Subcutaneous abdominal adipose tissue (tissue), 5 donors: Measurements from ENCODE around the gene ZNF692.
"Not testable (repeated sequence)": the region's sequence is repeated elsewhere in the genome, so short reads cannot be mapped to it uniquely, and the experiment has no call there.

ENCODE experiments used
- H3K27ac ChIP-seq: one replicate; pipeline ENCODE4 v1.7.0; 2013; ENCODE audit warnings: low read depth, mild to moderate bottlenecking, inconsistent platforms, low read length, moderate library complexity
- H3K27me3 ChIP-seq, 5 donors: one replicate each; pipeline ENCODE4 v1.7.0; 2013; ENCODE audit warnings: low read length in 5 of 5, inconsistent platforms in 1 of 5; ENCODE audit not compliant: control insufficient read depth in 5 of 5, insufficient read depth in 4 of 5
- H3K36me3 ChIP-seq, 5 donors: one replicate each; pipeline ENCODE4 v1.7.0; 2013; ENCODE audit warnings: low read length in 5 of 5; ENCODE audit not compliant: control insufficient read depth in 5 of 5, insufficient read depth in 5 of 5
- H3K4me1 ChIP-seq, 5 donors: one replicate each; pipeline ENCODE4 v1.7.0; 2013; ENCODE audit warnings: low read length in 5 of 5, mild to moderate bottlenecking in 3 of 5, moderate library complexity in 1 of 5; ENCODE audit not compliant: control insufficient read depth in 5 of 5, insufficient read depth in 5 of 5
- H3K4me3 ChIP-seq, 5 donors: one replicate each; pipeline ENCODE4 v1.7.0; 2013; ENCODE audit warnings: low read length in 5 of 5, low read depth in 1 of 5
- H3K9ac ChIP-seq, 5 donors: one replicate each; pipeline ENCODE4 v1.7.0; 2013; ENCODE audit warnings: low read length in 5 of 5, mild to moderate bottlenecking in 4 of 5, moderate library complexity in 3 of 5
- H3K9me3 ChIP-seq, 5 donors: one replicate each; pipeline ENCODE4 v1.7.0; 2013; ENCODE audit warnings: low read length in 5 of 5; ENCODE audit not compliant: control insufficient read depth in 5 of 5
- donor health status: healthy.
- donor health status: healthy.
- donor health status: healthy.
- donor health status: healthy.
- donor health status: healthy.

The ZNF692 gene

GRCh38 chr1:248803501-248803900 is 55.4 kb downstream of the ZNF692 start:
- not testable (repeated sequence) for H3K36me3 ChIP-seq, H3K27ac ChIP-seq, H3K4me3 ChIP-seq, H3K27me3 ChIP-seq, H3K9me3 ChIP-seq, H3K9ac ChIP-seq
- peaks cover 3 to 29% (median 14%) of the 10 kb centered on the region in 5 donors for H3K4me1 ChIP-seq

GRCh38 chr1:248802454-248802853 is 56.4 kb downstream of the ZNF692 start:
- no peak overlapping the region for H3K27ac ChIP-seq
- H3K27me3 ChIP-seq = peaks cover 0 to 4% (median 0%) of the 10 kb centered on the region in 5 donors
- peaks cover 3 to 29% (median 14%) of the 10 kb centered on the region in 5 donors for H3K4me1 ChIP-seq
- no peaks in the 10 kb centered on the region for H3K9me3 ChIP-seq
- H3K4me3 ChIP-seq = no peak overlapping the region
- no peak overlapping the region for H3K9ac ChIP-seq
- no peaks in the 10 kb centered on the region for H3K36me3 ChIP-seq

- no peak overlapping the region for H3K9ac ChIP-seq
- no peak overlapping the region for H3K27ac ChIP-seq
- H3K4me3 ChIP-seq = no peak overlapping the region
- H3K36me3 ChIP-seq = no peaks in the 10 kb centered on the region
- H3K9me3 ChIP-seq = peaks cover 0 to 5% (median 2%) of the 10 kb centered on the region in 5 donors
- H3K4me1 ChIP-seq = peaks cover 0 to 12% (median 3%) of the 10 kb centered on the region in 5 donors
- peaks cover 0 to 4% (median 0%) of the 10 kb centered on the region in 5 donors for H3K27me3 ChIP-seq
Observed at GRCh38 chr1:248800459-248800858, 58.4 kb downstream of the ZNF692 start.
